Parathyroid adenoma (tissue), 2 donors: ENCODE measurements around the gene ZIC4.

Experiments used
- H2AFZ ChIP-seq: fragments of 300-600 bp; sonication (generic); one replicate; pipeline ENCODE4 v1.7.0; 2017; ENCODE audit warnings: antibody characterized with exemption, mild to moderate bottlenecking
- H3K27ac ChIP-seq: fragments of 300-600 bp; sonication (generic); one replicate; pipeline ENCODE4 v1.7.0; 2017
- H3K27me3 ChIP-seq: fragments of 300-600 bp; sonication (generic); one replicate; pipeline ENCODE4 v1.7.0; 2017; ENCODE audit warnings: low read length; ENCODE audit not compliant: control insufficient read depth, insufficient read depth
- H3K36me3 ChIP-seq: fragments of 300-600 bp; sonication (generic); one replicate; pipeline ENCODE4 v1.7.0; 2017; ENCODE audit warnings: low read length; ENCODE audit not compliant: control insufficient read depth, insufficient read depth
- H3K4me1 ChIP-seq: fragments of 300-600 bp; sonication (generic); one replicate; pipeline ENCODE4 v1.7.0; 2017; ENCODE audit warnings: control low read depth
- H3K4me2 ChIP-seq: fragments of 300-600 bp; sonication (generic); one replicate; pipeline ENCODE4 v1.7.0; 2017; ENCODE audit warnings: low read length
- H3K4me3 ChIP-seq: fragments of 300-600 bp; sonication (generic); one replicate; pipeline ENCODE4 v1.7.0; 2017; ENCODE audit warnings: low read depth, low read length
- H3K79me2 ChIP-seq: fragments of 300-600 bp; sonication (generic); one replicate; pipeline ENCODE4 v1.7.0; 2017; ENCODE audit warnings: control low read depth
- H3K9ac ChIP-seq: fragments of 300-600 bp; sonication (generic); one replicate; pipeline ENCODE4 v1.7.0; 2017; ENCODE audit warnings: mild to moderate bottlenecking
- H3K9me3 ChIP-seq: fragments of 300-600 bp; sonication (generic); one replicate; pipeline ENCODE4 v1.7.0; 2017; ENCODE audit warnings: low read length; ENCODE audit not compliant: control insufficient read depth
- CTCF ChIP-seq: fragments of 300-600 bp; sonication (generic); IDR thresholded peaks from one replicate; pipeline ENCODE4 v1.7.0; 2017; ENCODE audit warnings: antibody characterized with exemption, mild to moderate bottlenecking
- donor health status: primary hyperparathyroidism.

ZIC4 gene

GRCh38 chr3:147368151-147368550, 38.2 kb downstream of the ZIC4 start:
- Histone ChIP-seq H3K27me3 (peaks cover 9% of the 10 kb centered on the region), H3K4me2 (no peak overlapping the region), H3K9me3 (no peaks in the 10 kb centered on the region), H3K9ac (no peak overlapping the region), H3K27ac (no peak overlapping the region), H3K79me2 (no peaks in the 10 kb centered on the region), H3K4me1 (no peaks in the 10 kb centered on the region), H2AFZ (no peak overlapping the region), H3K36me3 (no peaks in the 10 kb centered on the region), H3K4me3 (no peak overlapping the region)
- no peak for TF ChIP-seq CTCF

DNA sequence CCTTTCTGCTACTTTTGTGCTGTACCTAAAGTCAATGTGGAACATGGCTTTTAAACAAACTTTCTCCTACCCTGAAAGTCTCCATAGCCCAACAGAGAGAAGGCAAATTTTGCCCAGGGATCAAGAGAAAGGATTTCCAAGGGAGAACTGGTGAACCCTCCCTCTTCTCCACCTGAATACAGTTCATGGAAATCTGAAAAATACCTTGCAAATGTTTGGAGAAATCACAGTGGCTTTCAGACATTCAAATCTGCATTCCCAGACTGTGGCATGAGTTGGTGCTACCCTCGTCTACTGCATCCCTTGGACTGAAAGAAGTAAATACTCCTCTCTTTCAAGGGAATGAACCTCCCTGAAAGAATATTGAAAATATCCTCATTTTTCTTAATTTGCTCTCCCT, 38.7 kb downstream of the ZIC4 start:
- H3K4me1 ChIP-seq: no peaks in the 10 kb centered on the region
- H3K36me3 ChIP-seq: no peaks in the 10 kb centered on the region
- no peaks in the 10 kb centered on the region for H3K79me2 ChIP-seq
- no peaks in the 10 kb centered on the region for H3K9me3 ChIP-seq
- TF ChIP-seq CTCF: no peak
- peaks cover 9% of the 10 kb centered on the region for H3K27me3 ChIP-seq
- no peak overlapping the region for H2AFZ ChIP-seq
- H3K9ac ChIP-seq: no peak overlapping the region
- no peak overlapping the region for H3K4me2 ChIP-seq
- no peak overlapping the region for H3K27ac ChIP-seq
- no peak overlapping the region for H3K4me3 ChIP-seq

DNA sequence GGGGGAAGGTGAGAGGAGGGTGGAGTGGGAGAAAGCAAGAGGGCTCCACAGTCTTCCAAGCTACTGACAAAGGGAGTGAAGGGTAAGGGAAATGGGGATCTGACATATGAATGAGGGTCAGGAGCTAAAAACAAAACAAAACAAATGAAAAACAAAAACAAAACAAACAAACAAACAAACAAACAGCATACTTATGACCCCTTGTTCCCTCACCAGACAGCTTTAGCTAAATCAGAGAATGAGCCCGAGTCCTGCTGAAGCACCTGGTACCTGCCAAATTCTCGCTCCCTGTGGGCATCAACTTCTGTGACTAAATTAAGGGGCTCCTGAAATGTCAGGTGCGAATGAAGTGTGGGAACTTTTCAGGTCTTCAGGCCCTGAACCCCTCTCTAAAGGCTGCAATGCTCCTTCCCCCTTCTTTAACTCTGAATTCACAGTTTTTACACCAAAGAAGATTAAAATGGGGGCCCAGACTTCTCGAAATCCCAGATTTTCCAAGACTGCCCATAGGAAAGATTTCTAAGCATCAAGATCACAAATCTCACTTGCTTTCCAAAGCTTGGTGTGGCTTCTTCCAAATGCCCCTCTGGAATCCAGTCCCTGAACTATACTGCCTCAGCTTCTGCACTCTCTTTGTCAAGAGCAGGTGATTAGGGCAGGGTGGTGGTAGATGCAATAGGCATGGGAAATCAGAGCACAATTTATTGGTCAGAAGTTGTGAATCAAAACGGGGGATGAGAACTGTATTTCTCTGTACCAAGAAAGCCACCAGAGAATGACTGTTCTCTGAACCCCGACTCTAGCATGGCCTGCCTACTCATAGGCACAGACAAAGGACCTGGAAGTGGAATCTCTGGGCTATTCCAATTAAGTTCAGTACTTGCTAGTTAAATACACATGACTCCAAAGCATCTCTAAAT, 40.9 kb downstream of the ZIC4 start:
- Histone ChIP-seq H3K27me3 (peaks cover 9% of the 10 kb centered on the region), H3K36me3 (no peaks in the 10 kb centered on the region), H3K4me2 (no peak overlapping the region), H2AFZ (no peak overlapping the region), H3K4me1 (no peaks in the 10 kb centered on the region), H3K9me3 (no peaks in the 10 kb centered on the region), H3K4me3 (no peak overlapping the region), H3K9ac (no peak overlapping the region), H3K79me2 (no peaks in the 10 kb centered on the region), H3K27ac (no peak overlapping the region)
- TF ChIP-seq CTCF: no peak

DNA sequence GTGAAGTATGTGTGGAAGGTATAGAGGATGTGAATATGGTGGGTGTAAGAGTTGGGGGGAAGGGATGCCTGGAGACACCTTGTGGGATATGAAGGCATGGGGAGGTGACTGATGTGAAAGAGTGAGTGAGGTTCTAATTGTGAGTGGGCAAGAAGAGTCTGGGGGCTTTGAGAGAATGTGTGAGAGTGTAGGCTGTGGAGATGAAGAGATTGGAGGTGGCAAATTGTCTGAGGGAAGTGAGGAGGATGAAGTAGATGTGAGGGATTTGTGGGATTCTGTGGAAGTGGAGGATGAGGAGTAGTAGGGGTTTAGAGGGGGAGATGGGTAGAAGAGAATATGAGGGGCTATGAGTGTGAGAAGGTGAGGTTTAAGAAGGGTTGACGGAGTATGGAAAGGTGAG, 41.6 kb downstream of the ZIC4 start:
- Histone ChIP-seq H3K27me3 (peaks cover 9% of the 10 kb centered on the region), H2AFZ (no peak overlapping the region), H3K9ac (no peak overlapping the region), H3K27ac (no peak overlapping the region), H3K9me3 (no peaks in the 10 kb centered on the region), H3K79me2 (no peaks in the 10 kb centered on the region), H3K4me1 (no peaks in the 10 kb centered on the region), H3K36me3 (no peaks in the 10 kb centered on the region), H3K4me3 (no peak overlapping the region), H3K4me2 (no peak overlapping the region)
- TF ChIP-seq CTCF: no peak
